CD4-positive, CD25-positive, alpha-beta regulatory T cell (primary cell): ENCODE results near the gene RECK. TPM values are rescaled to one million over a fixed set of nuclear protein-coding genes. Genes with fewer than 3 reads are reported as not detected.
"Not testable (repeated sequence)": the region's sequence is repeated elsewhere in the genome, so short reads cannot be mapped to it uniquely, and the experiment has no call there.

Source experiments
- ATAC-seq, 2 donors: fragments of 150-1000 bp; cut with Tn5 transposase; one replicate each; pipeline ENCODE4 v1.10.0; 2021; ENCODE audit warnings: low read depth in 2 of 2, moderate number of reproducible peaks in 2 of 2, moderate library complexity in 1 of 2
- DNase-seq, 3 donors: peaks; one replicate each; pipeline versions ENCODE4 v3.0.0 to v3.0.0-alpha.2; 2012 to 2022; ENCODE audit warnings: mixed read lengths in 1 of 3
- H3K27ac ChIP-seq: one replicate; pipeline ENCODE4 v1.7.0; 2013; ENCODE audit warnings: mild to moderate bottlenecking, low read length; ENCODE audit not compliant: insufficient read depth, poor library complexity, severe bottlenecking
- H3K27me3 ChIP-seq: one replicate; pipeline ENCODE4 v1.7.0; 2013; ENCODE audit warnings: low read length; ENCODE audit not compliant: control insufficient read depth, insufficient read depth
- H3K36me3 ChIP-seq: one replicate; pipeline ENCODE4 v1.7.0; 2013; ENCODE audit warnings: mild to moderate bottlenecking, low read length, moderate library complexity; ENCODE audit not compliant: control insufficient read depth, insufficient read depth
- H3K4me1 ChIP-seq: 2 replicates; pipeline ENCODE4 v1.7.0; 2013; ENCODE audit warnings: mild to moderate bottlenecking, low read length; ENCODE audit not compliant: insufficient read depth, control insufficient read depth, poor library complexity, severe bottlenecking
- H3K4me3 ChIP-seq: one replicate; pipeline ENCODE4 v1.7.0; 2013; ENCODE audit warnings: low read depth, mild to moderate bottlenecking, low read length, moderate library complexity
- H3K9me3 ChIP-seq, 2 experiments: 1 replicate in 1 of 2; 2 replicates in 1 of 2; pipeline ENCODE4 v1.7.0; 2013; ENCODE audit warnings: low read length in 2 of 2, mild to moderate bottlenecking in 1 of 2, moderate library complexity in 1 of 2; ENCODE audit not compliant: control insufficient read depth in 2 of 2
- H3K27ac Mint-ChIP-seq, 3 donors: one replicate each; pipeline ENCODE4 v1.8.0; 2020 to 2022; ENCODE audit warnings: mild to moderate bottlenecking in 3 of 3, mixed read lengths in 3 of 3, moderate library complexity in 2 of 3
- H3K27me3 Mint-ChIP-seq: one replicate; pipeline ENCODE4 v1.8.0; 2022; ENCODE audit warnings: mild to moderate bottlenecking, mixed read lengths
- H3K36me3 Mint-ChIP-seq: one replicate; pipeline ENCODE4 v1.8.0; 2020; ENCODE audit warnings: mixed read lengths
- H3K4me1 Mint-ChIP-seq, 4 donors: one replicate each; pipeline ENCODE4 v1.8.0; 2020 to 2022; ENCODE audit warnings: mixed read lengths in 4 of 4, mild to moderate bottlenecking in 1 of 4
- H3K4me3 Mint-ChIP-seq, 4 donors: one replicate each; pipeline ENCODE4 v1.8.0; 2020 to 2022; ENCODE audit warnings: mild to moderate bottlenecking in 4 of 4, mixed read lengths in 4 of 4, moderate library complexity in 3 of 4
- H3K9me3 Mint-ChIP-seq, 7 donors: one replicate each; pipeline ENCODE4 v1.8.0; 2020 to 2022; ENCODE audit warnings: mixed read lengths in 7 of 7, mild to moderate bottlenecking in 3 of 7, moderate library complexity in 2 of 7
- polyA plus RNA-seq, 4 donors: library from polyadenylated mRNA; unstranded; fragments of 300-500 nt; fragmentation: Illumina TruSeq; gene quantifications; one replicate each; pipeline ENCODE4 v1.2.3, GENCODE V29; 2021
- total RNA-seq: library from RNA; stranded (reverse); gene quantifications from one replicate; pipeline ENCODE4 v1.2.3, GENCODE V29; 2022

RECK gene
- total and polyA plus RNA-seq, 5 donors from 2014 or later, result 5.5 to 12.6 (median 6.5) TPM

- peaks cover 12% of the 10 kb centered on the region for H3K36me3 Mint-ChIP-seq
- ATAC-seq (no peak), DNase-seq (no peak)
- no peaks in the 10 kb centered on the region for H3K27me3 ChIP-seq
- no peaks in the 10 kb centered on the region for H3K36me3 ChIP-seq
- peaks cover 0 to 2% (median 0%) of the 10 kb centered on the region in 4 donors for H3K4me1 Mint-ChIP-seq
- peaks cover 0 to 2% (median 0%) of the 10 kb centered on the region in 7 donors for H3K9me3 Mint-ChIP-seq
- H3K4me3 ChIP-seq, result no peak overlapping the region
- no peak overlapping the region for H3K27ac ChIP-seq
- H3K27ac Mint-ChIP-seq, result no peak overlapping the region
- no peaks in the 10 kb centered on the region for H3K27me3 Mint-ChIP-seq
- H3K4me3 Mint-ChIP-seq, result no peak overlapping the region
- H3K9me3 ChIP-seq, result no peaks in the 10 kb centered on the region
- H3K4me1 ChIP-seq, result no peaks in the 10 kb centered on the region
These were observed 37.3 kb downstream of the RECK start for GRCh38 chr9:36074055-36074454.

- no peaks in the 10 kb centered on the region for H3K27me3 Mint-ChIP-seq
- Histone ChIP-seq H3K36me3 (no peaks in the 10 kb centered on the region), H3K4me1 (no peaks in the 10 kb centered on the region), H3K27me3 (no peaks in the 10 kb centered on the region), H3K27ac (no peak overlapping the region), H3K9me3 (no peaks in the 10 kb centered on the region), H3K4me3 (no peak overlapping the region)
- no peak for ATAC-seq
- no peak for DNase-seq
- no peak overlapping the region for H3K27ac Mint-ChIP-seq
- H3K4me1 Mint-ChIP-seq, result peaks cover 0 to 2% (median 0%) of the 10 kb centered on the region in 4 donors
- H3K9me3 Mint-ChIP-seq, result no peaks in the 10 kb centered on the region
- no peak overlapping the region for H3K4me3 Mint-ChIP-seq
- H3K36me3 Mint-ChIP-seq, result peaks cover 12% of the 10 kb centered on the region
These were observed 38.3 kb downstream of the RECK start for GRCh38 chr9:36074870-36075532.

- H3K4me1 Mint-ChIP-seq, result peaks cover 0 to 2% (median 0%) of the 10 kb centered on the region in 4 donors
- Histone ChIP-seq H3K9me3 (no peaks in the 10 kb centered on the region), H3K4me3 (no peak overlapping the region), H3K27me3 (no peaks in the 10 kb centered on the region), H3K36me3 (no peaks in the 10 kb centered on the region), H3K27ac (no peak overlapping the region), H3K4me1 (no peaks in the 10 kb centered on the region)
- no peaks in the 10 kb centered on the region for H3K27me3 Mint-ChIP-seq
- H3K4me3 Mint-ChIP-seq, result no peak overlapping the region
- no peak for DNase-seq
- H3K27ac Mint-ChIP-seq, result no peak overlapping the region
- no peak for ATAC-seq
- H3K9me3 Mint-ChIP-seq, result no peaks in the 10 kb centered on the region
- H3K36me3 Mint-ChIP-seq, result peaks cover 24% of the 10 kb centered on the region
These were observed 41.3 kb downstream of the RECK start for GRCh38 chr9:36078051-36078450.

- no peaks in the 10 kb centered on the region for H3K9me3 ChIP-seq
- H3K36me3 ChIP-seq, result no peaks in the 10 kb centered on the region
- H3K4me1 Mint-ChIP-seq, result peaks cover 0 to 2% (median 0%) of the 10 kb centered on the region in 4 donors
- H3K36me3 Mint-ChIP-seq, result peaks cover 28% of the 10 kb centered on the region
- H3K4me3 ChIP-seq, result no peak overlapping the region
- no peaks in the 10 kb centered on the region for H3K27me3 Mint-ChIP-seq
- H3K27me3 ChIP-seq, result no peaks in the 10 kb centered on the region
- no peaks in the 10 kb centered on the region for H3K4me1 ChIP-seq
- no peak overlapping the region for H3K27ac Mint-ChIP-seq
- DNase-seq, result no peak
- no peak for ATAC-seq
- no peaks in the 10 kb centered on the region for H3K9me3 Mint-ChIP-seq
- H3K27ac ChIP-seq, result no peak overlapping the region
- H3K4me3 Mint-ChIP-seq, result no peak overlapping the region
These were observed 43.8 kb downstream of the RECK start for GRCh38 chr9:36080519-36080918.

GRCh38 chr9:36082931-36083330 lies 46.2 kb downstream of the RECK start:
- no peaks in the 10 kb centered on the region for H3K9me3 ChIP-seq
- ATAC-seq, result no peak
- no peaks in the 10 kb centered on the region for H3K27me3 ChIP-seq
- H3K36me3 Mint-ChIP-seq, result peaks cover 37% of the 10 kb centered on the region
- no peaks in the 10 kb centered on the region for H3K9me3 Mint-ChIP-seq
- H3K4me3 Mint-ChIP-seq, result no peak overlapping the region
- H3K36me3 ChIP-seq, result no peaks in the 10 kb centered on the region
- H3K27ac ChIP-seq, result no peak overlapping the region
- no peak overlapping the region for H3K27ac Mint-ChIP-seq
- H3K4me1 Mint-ChIP-seq, result no peaks in the 10 kb centered on the region
- H3K4me1 ChIP-seq, result no peaks in the 10 kb centered on the region
- DNase-seq, result no peak
- H3K4me3 ChIP-seq, result no peak overlapping the region
- H3K27me3 Mint-ChIP-seq, result no peaks in the 10 kb centered on the region

- Histone ChIP-seq H3K27ac (no peak overlapping the region), H3K4me1 (no peaks in the 10 kb centered on the region), H3K9me3 (no peaks in the 10 kb centered on the region), H3K27me3 (no peaks in the 10 kb centered on the region), H3K36me3 (no peaks in the 10 kb centered on the region), H3K4me3 (no peak overlapping the region)
- no peak for DNase-seq
- Mint-ChIP-seq H3K9me3 (no peaks in the 10 kb centered on the region), H3K27ac (no peak overlapping the region), H3K4me1 (peaks cover 0 to 1% (median 0%) of the 10 kb centered on the region in 4 donors), H3K27me3 (no peaks in the 10 kb centered on the region), H3K4me3 (no peak overlapping the region), H3K36me3 (peaks cover 25% of the 10 kb centered on the region)
- no peak for ATAC-seq
These were observed 49.7 kb downstream of the RECK start for GRCh38 chr9:36086442-36086841.

- ATAC-seq, H3K4me1 Mint-ChIP-seq, H3K27me3 ChIP-seq, H3K27me3 Mint-ChIP-seq, H3K4me3 Mint-ChIP-seq, H3K36me3 ChIP-seq, H3K4me1 ChIP-seq, H3K27ac Mint-ChIP-seq, H3K4me3 ChIP-seq, H3K27ac ChIP-seq, DNase-seq, H3K9me3 Mint-ChIP-seq, H3K9me3 ChIP-seq: not testable (repeated sequence)
- peaks cover 29% of the 10 kb centered on the region for H3K36me3 Mint-ChIP-seq
These were observed 50.3 kb downstream of the RECK start for GRCh38 chr9:36087054-36087453.

GRCh38 chr9:36088020-36088419 lies 51.3 kb downstream of the RECK start:
- no peaks in the 10 kb centered on the region for H3K36me3 ChIP-seq
- H3K27me3 ChIP-seq, result no peaks in the 10 kb centered on the region
- Mint-ChIP-seq H3K36me3 (peaks cover 25% of the 10 kb centered on the region), H3K9me3 (no peaks in the 10 kb centered on the region), H3K27me3 (no peaks in the 10 kb centered on the region), H3K4me1 (peaks cover 6 to 14% (median 10%) of the 10 kb centered on the region in 4 donors), H3K4me3 (no peak overlapping the region), H3K27ac (no peak overlapping the region)
- no peaks in the 10 kb centered on the region for H3K9me3 ChIP-seq
- no peak overlapping the region for H3K27ac ChIP-seq
- DNase-seq (no peak), ATAC-seq (no peak)
- H3K4me3 ChIP-seq, result no peak overlapping the region
- H3K4me1 ChIP-seq, result peaks cover 3% of the 10 kb centered on the region
